ENCODE results near the gene FASTKD1. TPM values are rescaled to one million over a fixed set of nuclear protein-coding genes. Genes with fewer than 3 reads are reported as not detected.

Gene FASTKD1
- total and polyA plus RNA-seq, 2 donors (not counting 1 experiment from before 2014, with no cell fraction given): 8.5 to 31.0 TPM

DNA sequence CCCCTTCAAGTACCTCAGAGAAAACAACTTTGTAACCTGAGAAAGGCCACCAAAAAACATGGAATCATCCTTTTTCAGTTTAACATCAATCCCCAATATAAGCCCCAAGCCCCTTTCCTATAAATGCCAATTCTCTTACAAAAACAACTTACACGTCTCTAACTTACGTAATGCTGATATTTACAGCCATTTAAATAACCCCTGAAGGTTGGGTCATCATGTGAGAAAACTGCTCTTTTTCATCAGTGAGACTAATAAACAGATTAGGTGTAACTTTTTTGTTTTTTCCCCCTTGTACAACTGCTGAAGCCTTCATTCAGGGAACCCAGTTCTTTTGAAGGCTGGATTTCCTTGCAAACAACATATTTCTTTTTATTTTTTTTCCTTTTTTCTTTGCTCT lies 3.7 kb downstream of the FASTKD1 start:
- Histone ChIP-seq H3K27ac (ENCODE audit: low read length in 2 of 2) (no peak overlapping the region), H3K4me3 (ENCODE audit: control extremely low read depth in 1 of 5, extremely low read depth in 1 of 5, insufficient read depth in 1 of 5, low read depth in 2 of 5, low read length in 4 of 5) (no peak overlapping the region), H3K79me2 (ENCODE audit: control insufficient read depth, insufficient read depth, low read length) (peaks cover 35% of the 10 kb centered on the region), H2AFZ (ENCODE audit: insufficient read depth, low read depth, low read length, poor library complexity, severe bottlenecking) (no peak overlapping the region), H3K27me3 (replicated peaks in 1 of 4; ENCODE audit: control extremely low read depth in 1 of 4, control insufficient read depth in 3 of 4, insufficient read depth in 4 of 4, low read length in 3 of 4) (no peaks in the 10 kb centered on the region), H3K36me3 (replicated peaks in 1 of 2; ENCODE audit: control extremely low read depth in 1 of 2, control insufficient read depth in 1 of 2, extremely low read depth in 1 of 2, insufficient read depth in 2 of 2, low read length in 1 of 2) (no peaks in the 10 kb centered on the region), H3K9ac (ENCODE audit: low read length) (no peak overlapping the region), H3K4me2 (replicated peaks; ENCODE audit: low read depth, low read length, poor library complexity, severe bottlenecking) (no peak overlapping the region), H3K9me3 (ENCODE audit: control extremely low read depth in 1 of 3, control insufficient read depth in 2 of 3, insufficient read depth in 1 of 3, low read length in 2 of 3) (no peaks in the 10 kb centered on the region), H4K20me1 (ENCODE audit: control insufficient read depth, insufficient read depth, low read length, poor library complexity, severe bottlenecking) (no peaks in the 10 kb centered on the region), H3K4me1 (ENCODE audit: control insufficient read depth in 2 of 2, insufficient read depth in 2 of 2, low read length in 2 of 2) (peaks cover 5 to 6% of the 10 kb centered on the region in 2 donors)
- intact Hi-C loops (cut with micrococcal nuclease): loop anchor here (5.0 to 10.0 kb wide), 2 partner anchors 227 to 1865 kb away; partner anchors contain the start of genes DCAF17, METTL8 and SSB
- DNase-seq (no peak), ATAC-seq (ENCODE audit: low read depth) (no peak)
- H3K9me3 Mint-ChIP-seq (ENCODE audit: insufficient read depth): no peaks in the 10 kb centered on the region
- no peak overlapping the region for H3K4me3 Mint-ChIP-seq
- CTCF ChIA-PET: no interaction called here
- H3K4me1 Mint-ChIP-seq: peaks cover 14% of the 10 kb centered on the region
- no peak for TF ChIP-seq EZH2 (IDR thresholded peaks at IDR 0.05; ENCODE audit: borderline replicate concordance, insufficient read depth, low read depth, low read length, poor library complexity, severe bottlenecking)
- TF ChIP-seq, protein P1, sequence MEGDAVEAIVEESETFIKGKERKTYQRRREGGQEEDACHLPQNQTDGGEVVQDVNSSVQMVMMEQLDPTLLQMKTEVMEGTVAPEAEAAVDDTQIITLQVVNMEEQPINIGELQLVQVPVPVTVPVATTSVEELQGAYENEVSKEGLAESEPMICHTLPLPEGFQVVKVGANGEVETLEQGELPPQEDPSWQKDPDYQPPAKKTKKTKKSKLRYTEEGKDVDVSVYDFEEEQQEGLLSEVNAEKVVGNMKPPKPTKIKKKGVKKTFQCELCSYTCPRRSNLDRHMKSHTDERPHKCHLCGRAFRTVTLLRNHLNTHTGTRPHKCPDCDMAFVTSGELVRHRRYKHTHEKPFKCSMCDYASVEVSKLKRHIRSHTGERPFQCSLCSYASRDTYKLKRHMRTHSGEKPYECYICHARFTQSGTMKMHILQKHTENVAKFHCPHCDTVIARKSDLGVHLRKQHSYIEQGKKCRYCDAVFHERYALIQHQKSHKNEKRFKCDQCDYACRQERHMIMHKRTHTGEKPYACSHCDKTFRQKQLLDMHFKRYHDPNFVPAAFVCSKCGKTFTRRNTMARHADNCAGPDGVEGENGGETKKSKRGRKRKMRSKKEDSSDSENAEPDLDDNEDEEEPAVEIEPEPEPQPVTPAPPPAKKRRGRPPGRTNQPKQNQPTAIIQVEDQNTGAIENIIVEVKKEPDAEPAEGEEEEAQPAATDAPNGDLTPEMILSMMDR (IDR thresholded peaks at IDR 0.05): no peak
- no peaks in the 10 kb centered on the region for H3K27me3 Mint-ChIP-seq
- no peak overlapping the region for H3K27ac Mint-ChIP-seq
- WGBS (ENCODE audit: insufficient coverage): no CpG with 5 or more reads among the region's 2 CpGs
- POLR2A ChIA-PET: no interaction called here

DNA sequence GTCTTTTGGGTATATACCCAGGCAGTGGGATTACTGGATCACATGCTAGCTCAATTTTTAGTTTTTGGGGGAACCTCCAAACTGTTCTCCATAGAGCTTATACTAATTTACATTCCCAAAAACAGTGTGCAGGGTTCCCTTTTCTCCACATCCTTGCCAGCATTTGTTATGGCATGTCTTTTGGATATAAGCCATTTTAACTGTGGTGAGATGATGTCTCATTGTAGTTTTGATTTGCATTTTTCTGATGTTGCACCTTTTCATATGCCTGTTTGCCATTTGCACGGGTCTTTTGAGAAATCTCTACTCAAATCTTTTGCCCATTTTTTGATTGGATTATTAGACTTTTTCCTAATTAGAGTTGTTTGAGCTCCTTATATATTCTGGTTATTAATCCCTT lies 8.0 kb downstream of the FASTKD1 start:
- Mint-ChIP-seq H3K4me1 (no peaks in the 10 kb centered on the region), H3K27ac (no peak overlapping the region), H3K9me3 (ENCODE audit: insufficient read depth) (no peaks in the 10 kb centered on the region), H3K27me3 (no peaks in the 10 kb centered on the region), H3K4me3 (no peak overlapping the region)
- H3K27ac ChIP-seq (ENCODE audit: low read length in 2 of 2): no peak overlapping the region
- no peak overlapping the region for H2AFZ ChIP-seq (ENCODE audit: insufficient read depth, low read depth, low read length, poor library complexity, severe bottlenecking)
- CTCF ChIA-PET: interaction anchor here (0.7 kb wide), 1 partner anchor 132 kb away, joined by 3 read pairs; no protein-coding TSS in a partner anchor
- ATAC-seq (ENCODE audit: low read depth): no peak
- no peak for TF ChIP-seq EZH2 (IDR thresholded peaks at IDR 0.05; ENCODE audit: borderline replicate concordance, insufficient read depth, low read depth, low read length, poor library complexity, severe bottlenecking)
- TF ChIP-seq, protein P1 (IDR thresholded peaks at IDR 0.05): no peak
- intact Hi-C loops (cut with micrococcal nuclease): no loop called here
- H4K20me1 ChIP-seq (ENCODE audit: control insufficient read depth, insufficient read depth, low read length, poor library complexity, severe bottlenecking): no peaks in the 10 kb centered on the region
- peaks cover 1 to 4% of the 10 kb centered on the region in 2 experiments for H3K36me3 ChIP-seq (replicated peaks in 1 of 2; ENCODE audit: control extremely low read depth in 1 of 2, control insufficient read depth in 1 of 2, extremely low read depth in 1 of 2, insufficient read depth in 2 of 2, low read length in 1 of 2)
- POLR2A ChIA-PET: no interaction called here
- H3K27me3 ChIP-seq (replicated peaks in 1 of 4; ENCODE audit: control extremely low read depth in 1 of 4, control insufficient read depth in 3 of 4, insufficient read depth in 4 of 4, low read length in 3 of 4): no peaks in the 10 kb centered on the region
- H3K9ac ChIP-seq (ENCODE audit: low read length): no peak overlapping the region
- no peak overlapping the region for H3K4me2 ChIP-seq (replicated peaks; ENCODE audit: low read depth, low read length, poor library complexity, severe bottlenecking)
- H3K4me1 ChIP-seq (ENCODE audit: control insufficient read depth in 2 of 2, insufficient read depth in 2 of 2, low read length in 2 of 2): no peaks in the 10 kb centered on the region
- no peak overlapping the region for H3K4me3 ChIP-seq (ENCODE audit: control extremely low read depth in 1 of 5, extremely low read depth in 1 of 5, insufficient read depth in 1 of 5, low read depth in 2 of 5, low read length in 4 of 5)
- H3K9me3 ChIP-seq (ENCODE audit: control extremely low read depth in 1 of 3, control insufficient read depth in 2 of 3, insufficient read depth in 1 of 3, low read length in 2 of 3): no peaks in the 10 kb centered on the region
- no CpG with 5 or more reads among the region's 1 CpG for WGBS (ENCODE audit: insufficient coverage)
- no peak for DNase-seq
- H3K79me2 ChIP-seq (ENCODE audit: control insufficient read depth, insufficient read depth, low read length): peaks cover 6% of the 10 kb centered on the region

Measured in B cell (primary cell).